CD4-positive, alpha-beta T cell treated with Interleukin-4 for 1 hour (primary cell): Measurements from ENCODE around the gene LRMDA.

ENCODE experiments used
- DNase-seq, 2 donors: peaks; one replicate each; pipeline ENCODE4 v3.0.0-alpha.2; 2020 to 2022

The LRMDA gene

DNA sequence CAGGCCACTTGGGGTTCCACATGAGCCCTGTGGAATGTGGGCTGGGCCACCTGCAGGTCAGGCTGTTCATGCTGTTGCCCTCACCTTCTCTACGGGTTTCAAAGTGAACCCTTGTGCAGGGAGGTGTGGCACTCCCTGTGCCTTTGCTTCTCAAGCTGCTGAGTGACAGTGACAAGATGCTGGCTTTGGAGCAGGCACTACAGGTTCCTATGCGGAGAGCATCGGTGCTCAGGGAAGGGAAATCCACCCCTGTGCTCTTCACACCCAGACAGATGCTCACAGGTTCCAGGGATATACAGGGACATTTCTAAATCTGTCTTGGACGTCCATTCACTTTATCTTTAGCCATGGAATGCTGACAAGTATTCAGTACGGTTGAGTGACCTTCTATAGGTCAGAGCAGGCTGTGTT is 1005.0 kb downstream of the LRMDA start:
- DNase-seq, result no peak

DNA sequence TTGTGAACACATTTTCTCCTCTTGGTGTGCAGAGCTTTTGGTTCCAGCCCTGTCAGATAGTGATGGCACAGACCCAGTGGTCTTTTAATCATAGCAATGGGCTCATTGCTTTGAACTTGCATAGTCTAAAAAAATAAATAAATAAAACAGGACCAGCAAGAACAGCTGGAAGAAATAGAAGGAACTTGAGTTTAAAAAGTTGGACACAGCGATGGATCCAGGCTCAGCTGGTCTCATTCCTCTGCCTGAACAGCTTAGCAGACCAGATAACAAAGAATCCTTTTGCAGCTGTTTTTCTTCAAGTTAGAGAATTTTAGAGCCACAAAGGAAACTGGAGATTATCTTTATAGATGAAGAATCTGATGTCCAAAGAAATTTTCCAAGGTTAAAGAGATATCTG is 1005.6 kb downstream of the LRMDA start:
- no peak for DNase-seq

DNA sequence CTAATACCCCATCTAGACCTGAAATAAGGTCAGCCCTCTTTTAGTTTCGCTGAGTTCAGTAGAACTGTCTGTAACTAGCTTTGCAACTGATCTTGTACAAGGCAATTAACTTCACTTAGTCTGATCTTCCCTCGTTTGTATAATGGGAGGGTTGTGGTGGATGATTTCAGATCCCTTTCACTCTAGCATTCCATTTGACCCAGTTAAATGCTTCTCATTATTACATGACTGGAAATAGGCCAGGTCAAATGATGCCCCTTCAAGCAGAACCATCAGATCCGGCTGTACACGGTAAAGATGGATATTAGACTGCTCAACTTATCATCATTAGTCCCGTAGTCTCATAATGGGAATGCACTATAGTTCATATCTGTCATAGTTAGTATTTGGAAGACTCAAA is 1009.0 kb downstream of the LRMDA start:
- DNase-seq, result no peak

DNA sequence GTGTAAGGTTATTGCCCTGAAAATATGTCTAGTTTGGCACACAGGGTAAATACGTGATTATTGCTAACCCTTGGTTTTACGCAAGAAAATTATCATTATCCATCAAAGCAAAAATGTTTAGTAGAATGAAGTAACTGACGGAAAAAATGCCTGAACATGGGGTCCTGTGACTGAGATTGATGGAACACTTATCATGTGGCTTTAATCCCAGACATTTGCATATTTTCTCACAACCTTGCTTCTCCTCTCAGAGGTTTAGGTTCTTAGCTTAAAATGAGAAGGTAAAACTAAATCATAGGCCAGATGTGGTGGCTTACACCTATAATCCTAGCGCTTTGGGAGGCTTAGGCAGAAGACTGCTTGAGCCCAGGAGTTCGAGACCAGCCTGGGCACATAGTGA is 1010.7 kb downstream of the LRMDA start:
- DNase-seq, result no peak

GRCh38 chr10:76444034-76444800 is 1012.8 kb downstream of the LRMDA start:
- no peak for DNase-seq

- DNase-seq, result no peak
Observed at GRCh38 chr10:76447578-76447977, 1016.2 kb downstream of the LRMDA start.

- no peak for DNase-seq
Observed at GRCh38 chr10:76451911-76452310, 1020.5 kb downstream of the LRMDA start.

DNA sequence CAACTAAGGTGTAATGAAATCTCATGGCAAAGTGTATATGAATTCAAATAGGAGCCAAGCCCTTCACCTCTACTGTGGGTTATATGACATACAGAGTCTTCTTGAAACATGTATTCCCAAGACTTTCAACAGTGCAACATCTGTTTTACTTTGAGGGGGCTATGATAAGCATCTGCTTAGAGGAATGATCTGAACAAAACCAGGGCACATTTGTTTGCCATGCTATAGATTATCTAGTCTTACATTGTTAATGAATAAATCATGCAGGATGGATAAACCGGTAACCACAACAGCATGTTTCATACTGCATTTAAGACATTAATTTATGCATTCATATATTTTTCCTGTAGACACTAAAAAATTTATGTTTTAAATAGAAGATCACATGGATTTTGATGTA is 1021.9 kb downstream of the LRMDA start:
- DNase-seq, result no peak

DNA sequence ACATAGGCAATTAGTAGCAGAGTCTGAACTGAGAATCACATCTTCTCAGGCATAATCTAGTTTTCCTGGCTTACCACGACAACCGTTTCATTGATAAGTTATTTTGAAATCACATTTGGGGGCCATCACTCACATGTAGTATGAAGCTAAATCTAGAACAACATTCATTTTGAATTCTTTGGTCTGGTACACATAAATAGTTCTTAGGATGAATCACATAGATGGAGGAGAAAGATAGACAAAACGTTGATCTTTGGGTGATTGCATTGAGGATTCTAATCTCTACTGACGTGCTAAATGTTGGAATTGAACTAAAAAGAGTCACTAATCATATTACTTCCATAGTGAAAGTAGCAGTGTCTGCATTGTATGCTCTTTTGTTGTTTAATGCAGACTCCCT is 1022.6 kb downstream of the LRMDA start:
- no peak for DNase-seq

- no peak for DNase-seq
Observed at GRCh38 chr10:76454506-76455140, 1023.2 kb downstream of the LRMDA start.

DNA sequence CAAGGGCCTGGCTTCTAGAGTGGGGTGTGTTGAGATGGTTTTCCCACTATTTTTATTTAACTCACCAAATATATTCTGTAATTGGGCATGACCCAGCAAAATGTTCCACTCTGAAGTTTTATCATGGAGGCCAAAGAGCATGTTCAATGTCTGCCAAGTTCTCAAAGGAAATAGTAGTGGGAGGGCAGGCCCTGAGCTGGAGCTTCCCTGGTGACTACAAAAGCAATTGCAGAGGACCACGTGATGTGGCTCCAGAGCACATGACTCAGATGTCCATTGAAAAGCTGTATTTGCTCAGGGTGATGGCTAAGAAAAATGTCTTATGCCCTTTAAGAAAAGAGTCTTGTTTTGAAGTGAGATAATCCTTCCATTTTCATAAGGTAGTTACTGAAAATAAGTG is 1024.8 kb downstream of the LRMDA start:
- no peak for DNase-seq

DNA sequence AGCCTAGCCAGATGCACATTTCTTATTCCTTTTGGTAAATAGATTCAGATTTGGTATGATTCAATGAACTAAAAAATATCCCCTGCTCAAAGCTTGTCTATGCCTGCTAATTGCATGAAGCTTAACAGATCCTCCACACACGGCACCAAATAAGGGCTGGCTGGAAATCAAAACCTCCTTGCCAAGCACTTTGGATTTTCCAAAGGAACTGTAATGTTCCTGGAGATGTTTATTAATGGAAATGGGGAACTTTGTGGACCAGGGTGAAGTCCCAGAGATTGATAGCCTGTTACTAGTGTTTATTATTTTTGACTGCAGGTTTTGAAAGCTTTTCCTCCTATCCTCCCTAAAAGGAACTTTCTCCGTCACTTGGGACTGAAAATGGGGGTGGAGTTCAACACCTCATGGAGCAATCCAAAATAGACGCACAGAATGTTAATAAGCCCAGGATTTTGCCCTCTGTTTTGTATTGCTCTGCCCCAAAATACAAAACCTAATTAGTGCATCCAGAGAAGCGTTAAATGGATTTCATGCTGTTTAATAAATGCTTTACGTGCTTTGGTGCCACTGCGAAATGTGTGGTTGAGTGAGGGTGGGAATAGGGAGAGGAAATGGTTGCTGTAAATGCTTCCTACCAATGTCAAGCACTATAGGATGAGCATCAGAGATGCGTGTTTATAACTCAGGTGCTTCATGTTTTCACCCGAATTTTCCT is 1027.7 kb downstream of the LRMDA start:
- no peak for DNase-seq

DNA sequence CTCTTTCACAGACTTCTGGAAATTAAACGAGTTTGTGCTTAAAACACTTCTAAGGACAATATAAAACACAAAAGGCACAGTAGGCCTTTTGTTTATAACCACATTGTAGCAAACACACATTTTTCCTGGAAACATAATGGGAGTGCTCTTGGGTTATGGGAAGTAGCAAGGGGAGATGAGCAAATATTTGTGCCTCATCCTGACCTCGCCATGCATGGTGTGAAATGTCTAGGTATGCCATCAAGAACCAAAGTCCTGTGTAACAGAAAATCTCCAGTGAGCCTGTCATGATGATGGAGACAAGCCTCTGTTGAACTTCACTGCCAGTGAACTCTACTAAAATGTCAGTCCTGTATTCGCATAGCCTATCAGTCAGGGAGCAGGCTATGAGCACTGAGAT is 1029.6 kb downstream of the LRMDA start:
- DNase-seq, result no peak

DNA sequence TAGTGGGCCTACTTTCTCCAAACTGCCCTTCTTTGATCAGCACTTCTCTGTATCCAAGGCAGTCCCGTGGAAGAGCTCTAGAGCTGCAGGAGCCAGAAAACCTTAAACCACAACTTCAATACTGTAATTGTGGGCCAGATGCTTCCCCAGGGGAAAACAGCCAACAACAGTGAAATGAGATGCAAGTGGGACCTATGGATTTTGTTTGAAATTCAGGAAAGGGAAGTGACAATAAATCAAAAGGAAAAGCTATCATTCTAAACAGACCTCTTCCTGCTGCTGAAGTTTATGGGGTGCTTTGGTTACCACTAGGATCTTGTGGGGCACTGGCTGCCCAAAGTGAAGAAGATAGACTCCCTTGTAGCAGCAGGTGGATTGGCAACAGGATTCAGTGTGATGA is 1031.7 kb downstream of the LRMDA start:
- DNase-seq, result no peak

GRCh38 chr10:76466836-76467503 is 1035.5 kb downstream of the LRMDA start:
- no peak for DNase-seq

GRCh38 chr10:76469675-76470074 is 1038.3 kb downstream of the LRMDA start:
- DNase-seq, result no peak

- DNase-seq, result no peak
Observed at GRCh38 chr10:76479103-76479790, 1047.8 kb downstream of the LRMDA start.

- DNase-seq, result no peak
Observed at GRCh38 chr10:76481178-76481577, 1049.8 kb downstream of the LRMDA start.

DNA sequence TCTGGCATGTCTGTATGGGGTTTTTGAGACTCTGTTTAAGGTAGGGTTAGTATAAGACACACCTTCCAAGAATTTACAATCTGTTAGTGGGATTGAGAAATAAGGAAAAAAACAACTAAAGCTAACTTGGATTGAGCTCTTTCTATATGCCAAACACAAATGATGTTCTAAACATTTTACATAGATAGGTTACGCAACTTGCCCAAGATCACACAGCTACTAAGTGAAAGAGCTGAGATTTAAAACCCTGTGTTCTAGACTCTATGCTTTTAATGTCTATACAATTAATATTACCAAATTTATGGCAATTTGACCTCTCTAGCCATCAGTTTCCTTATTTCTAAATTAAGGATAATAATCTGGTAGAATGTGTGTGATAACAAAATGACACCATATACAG is 1056.2 kb downstream of the LRMDA start:
- no peak for DNase-seq

- DNase-seq, result no peak
Observed at GRCh38 chr10:76488602-76489001, 1057.2 kb downstream of the LRMDA start.

DNA sequence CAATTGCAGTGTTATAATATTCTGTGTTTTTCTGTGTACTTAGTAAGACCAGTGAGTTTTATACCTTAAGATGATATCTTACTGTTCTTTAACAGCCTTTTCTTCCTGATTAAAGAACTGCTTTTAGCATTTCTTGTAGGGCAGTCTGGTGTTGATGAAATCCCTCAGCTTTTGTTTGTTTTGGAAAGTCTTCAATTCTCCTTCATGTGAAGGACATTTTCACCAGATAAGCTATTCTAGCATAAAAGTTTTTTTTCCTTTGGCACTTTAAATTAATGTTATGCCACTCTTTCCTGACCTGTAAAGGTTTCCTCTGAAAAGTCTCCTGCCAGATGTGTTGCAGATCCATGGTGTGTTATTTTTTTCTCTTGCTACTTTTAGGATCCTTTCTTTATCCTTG is 1059.8 kb downstream of the LRMDA start:
- DNase-seq, result no peak

GRCh38 chr10:76492026-76492425 is 1060.6 kb downstream of the LRMDA start:
- DNase-seq, result no peak
